Head of caudate nucleus (tissue), 42 donors: ENCODE data around the gene RANBP3L.
"Not testable (repeated sequence)": the region's sequence is repeated elsewhere in the genome, so short reads cannot be mapped to it uniquely, and the experiment has no call there.

Experiments
- DNase-seq, 42 donors: peaks; one replicate each; pipeline versions ENCODE4 v3.0.0 to v3.0.0-alpha.2; 2020 to 2021; ENCODE audit warnings: mixed read lengths in 7 of 42
- intact Hi-C: fragments of 100-400 bp; cut with DNase I; formaldehyde crosslinking; loops from one replicate; pipeline ENCODE4 v1.15.0; 2022

RANBP3L gene, protein sequence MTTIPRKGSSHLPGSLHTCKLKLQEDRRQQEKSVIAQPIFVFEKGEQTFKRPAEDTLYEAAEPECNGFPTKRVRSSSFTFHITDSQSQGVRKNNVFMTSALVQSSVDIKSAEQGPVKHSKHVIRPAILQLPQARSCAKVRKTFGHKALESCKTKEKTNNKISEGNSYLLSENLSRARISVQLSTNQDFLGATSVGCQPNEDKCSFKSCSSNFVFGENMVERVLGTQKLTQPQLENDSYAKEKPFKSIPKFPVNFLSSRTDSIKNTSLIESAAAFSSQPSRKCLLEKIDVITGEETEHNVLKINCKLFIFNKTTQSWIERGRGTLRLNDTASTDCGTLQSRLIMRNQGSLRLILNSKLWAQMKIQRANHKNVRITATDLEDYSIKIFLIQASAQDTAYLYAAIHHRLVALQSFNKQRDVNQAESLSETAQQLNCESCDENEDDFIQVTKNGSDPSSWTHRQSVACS

DNA sequence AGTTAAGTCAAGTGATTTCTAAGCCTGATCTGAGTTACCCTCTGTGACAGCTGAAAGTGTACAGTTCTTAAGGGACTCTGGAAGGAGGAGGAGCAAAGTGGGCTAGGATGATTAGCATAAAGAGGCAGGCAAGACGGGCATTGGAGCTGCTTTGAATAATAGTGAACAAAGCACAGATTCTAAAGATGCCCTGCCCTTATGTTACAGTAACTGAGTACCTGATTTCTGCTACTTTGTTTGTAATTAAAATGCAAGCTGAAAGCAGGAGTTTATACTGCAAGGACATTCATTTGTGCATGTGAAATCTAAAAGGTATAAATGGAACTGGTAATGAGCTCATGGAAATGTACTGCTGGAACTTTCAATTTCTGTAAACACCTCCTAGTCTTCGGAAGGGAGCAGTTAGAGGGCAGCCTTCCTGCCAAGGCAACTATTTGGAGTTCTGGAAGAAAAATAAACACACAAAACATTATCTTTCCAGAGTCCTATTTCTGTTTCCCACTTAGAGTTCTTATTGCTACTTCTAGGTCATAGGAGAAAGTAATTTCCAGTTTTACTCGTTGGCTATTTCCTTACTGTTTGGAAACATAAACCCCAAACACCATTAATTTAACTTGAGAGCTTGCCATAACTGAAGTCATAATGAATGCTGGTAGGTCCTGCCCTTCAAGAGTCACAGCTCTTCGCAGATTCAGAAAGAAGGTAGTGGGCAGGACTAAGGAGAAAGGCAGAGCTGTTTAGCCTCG, at the start of gene RANBP3L:
Gene RANBP3L, minus strand, starts transcription at position 45 of the 746 bp plus-strand sequence. CDS start 486 bp downstream, outside the sequence.
- intact Hi-C loops, result loop anchor here (10.0 kb wide), 1 partner anchor 57 kb away; the partner anchor contains the start of gene NADK2

DNA sequence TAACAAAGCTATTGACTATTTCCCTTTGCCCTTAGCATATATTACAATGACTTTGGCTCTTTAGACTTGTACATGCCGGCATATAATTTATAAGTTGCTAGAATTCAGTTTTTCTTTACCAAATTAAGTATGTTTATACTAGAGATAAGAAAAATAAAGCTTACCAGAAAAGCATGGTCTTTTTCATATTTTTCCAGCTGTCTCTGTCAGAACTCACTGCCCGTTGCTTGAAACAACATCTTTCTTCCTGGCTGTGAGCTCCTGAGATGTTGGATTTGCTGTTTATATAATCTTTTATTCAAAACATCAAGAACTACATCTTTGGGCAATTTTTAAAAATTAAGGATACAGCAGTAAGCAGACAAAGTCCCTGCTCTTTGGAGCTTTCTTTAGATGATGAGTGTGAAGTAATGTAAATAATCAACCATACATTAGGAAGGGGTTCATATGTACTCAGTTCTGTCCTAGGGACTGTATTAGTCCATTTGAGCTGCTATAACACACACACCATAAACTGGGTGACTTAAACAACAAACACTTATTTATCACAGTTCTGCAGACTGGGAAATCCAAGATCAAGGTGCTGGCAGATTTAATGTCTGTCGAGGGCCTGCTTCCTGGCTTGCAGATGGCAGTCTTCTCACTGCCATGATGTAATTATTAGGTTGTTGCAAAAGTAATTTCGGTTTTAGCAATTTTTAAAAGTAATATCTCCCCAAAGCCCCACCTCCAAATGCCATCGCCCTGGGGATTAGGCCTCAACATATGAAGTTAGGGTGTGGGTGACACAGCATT, 45.4 kb upstream of the RANBP3L start:
- no peak for DNase-seq
- intact Hi-C loops, result no loop called here

More for the DNA sequence above, at the start of gene RANBP3L:
- peak in 4 of 42 donors; percentile 8 to 32 (median 28) for DNase-seq

DNA sequence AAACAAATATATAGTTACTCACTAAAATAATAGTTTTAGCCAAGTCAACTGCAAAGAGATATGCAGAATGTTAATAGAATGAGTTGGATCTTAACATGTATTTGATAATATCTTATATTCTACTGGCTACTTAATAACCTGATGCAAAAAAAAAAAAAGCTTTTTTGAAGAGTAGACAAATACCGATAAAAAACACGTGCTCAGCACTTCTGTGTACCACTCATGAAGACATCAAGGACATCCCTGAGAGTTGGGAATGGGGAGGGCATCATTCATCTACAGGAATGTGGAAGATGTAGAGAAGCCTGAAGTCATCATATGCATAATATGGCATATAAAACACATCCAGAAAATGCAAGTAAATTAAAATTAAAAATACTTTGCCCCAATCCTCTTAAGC, 43.2 kb upstream of the RANBP3L start:
- no peak for DNase-seq
- intact Hi-C loops, result no loop called here

DNA sequence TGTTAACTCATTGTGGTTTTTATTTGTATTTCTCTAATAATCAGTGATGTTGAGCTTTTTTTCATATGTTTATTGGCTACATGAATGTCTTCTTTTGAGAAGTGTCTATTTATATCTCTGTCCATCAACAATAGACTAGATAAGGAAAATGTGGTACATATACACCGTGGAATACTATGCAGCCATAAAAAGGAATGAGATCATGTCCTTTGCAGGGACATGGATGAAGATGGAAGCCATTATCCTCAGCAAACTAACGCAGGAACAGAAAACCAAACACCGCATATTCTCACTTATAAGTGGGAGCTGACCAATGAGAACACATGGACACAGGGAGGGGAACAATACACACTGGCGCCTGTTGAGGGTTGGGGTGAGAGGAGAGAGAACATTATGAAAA, 40.0 kb upstream of the RANBP3L start:
- intact Hi-C loops, DNase-seq: not testable (repeated sequence)

DNA sequence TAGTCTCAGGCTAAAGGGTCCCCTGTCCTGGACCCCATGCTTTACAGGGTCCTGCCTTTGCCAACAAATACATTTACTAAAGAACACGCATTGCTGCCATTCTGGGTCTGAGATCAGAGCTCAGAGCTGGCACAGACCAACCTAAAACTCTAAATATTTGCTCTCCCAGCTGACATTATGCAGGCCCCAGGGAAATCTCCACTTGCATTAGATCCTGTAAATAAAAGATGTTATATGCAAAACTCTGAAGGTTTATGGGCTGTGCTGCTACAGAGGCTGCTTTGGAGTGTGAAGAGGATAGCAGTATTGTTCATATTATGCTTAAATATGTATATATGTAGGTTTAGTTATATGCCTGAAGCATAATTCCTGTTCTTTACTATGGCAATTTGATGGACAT, 35.9 kb upstream of the RANBP3L start:
- intact Hi-C loops, result no loop called here
- no peak for DNase-seq

DNA sequence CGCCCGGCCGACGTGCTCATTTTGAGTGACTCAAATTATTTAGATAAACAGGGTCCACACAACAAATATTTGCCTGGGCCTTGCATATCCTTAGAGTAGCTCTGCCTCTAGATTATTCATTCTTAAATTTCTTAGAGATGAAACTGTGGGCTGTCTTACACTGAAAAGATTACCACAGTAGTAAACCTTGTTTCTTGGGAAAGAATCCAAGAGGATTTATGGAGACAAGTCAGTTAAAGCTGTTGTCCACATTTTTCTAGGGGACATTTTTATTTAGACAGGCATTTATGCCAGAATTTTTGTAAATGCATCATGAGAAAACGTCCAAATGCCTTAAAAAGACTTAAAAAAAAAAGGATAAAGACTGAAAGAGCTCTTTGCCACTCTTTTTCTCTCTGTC, 32.6 kb upstream of the RANBP3L start:
- no peak for DNase-seq
- intact Hi-C loops, result no loop called here

DNA sequence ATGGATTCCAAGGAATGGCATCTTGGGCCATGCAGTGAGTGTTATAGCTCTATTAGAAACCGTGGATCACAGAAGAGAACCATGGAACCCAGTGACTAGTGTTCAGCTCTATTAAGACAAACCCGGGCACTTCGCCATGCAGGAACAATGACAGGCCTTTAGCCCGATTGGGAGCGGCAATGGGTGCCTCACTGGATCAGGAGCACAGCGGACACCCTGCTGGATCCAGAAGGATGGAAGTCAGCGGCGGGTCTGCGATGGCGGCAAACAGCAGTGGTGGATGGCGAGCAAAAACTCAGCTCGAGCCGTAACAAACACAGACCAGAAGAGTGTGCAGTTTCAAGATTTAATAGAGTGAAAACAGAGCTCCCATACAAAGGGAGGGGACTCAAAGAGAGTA, 31.0 kb upstream of the RANBP3L start:
- DNase-seq, intact Hi-C loops: not testable (repeated sequence)

DNA sequence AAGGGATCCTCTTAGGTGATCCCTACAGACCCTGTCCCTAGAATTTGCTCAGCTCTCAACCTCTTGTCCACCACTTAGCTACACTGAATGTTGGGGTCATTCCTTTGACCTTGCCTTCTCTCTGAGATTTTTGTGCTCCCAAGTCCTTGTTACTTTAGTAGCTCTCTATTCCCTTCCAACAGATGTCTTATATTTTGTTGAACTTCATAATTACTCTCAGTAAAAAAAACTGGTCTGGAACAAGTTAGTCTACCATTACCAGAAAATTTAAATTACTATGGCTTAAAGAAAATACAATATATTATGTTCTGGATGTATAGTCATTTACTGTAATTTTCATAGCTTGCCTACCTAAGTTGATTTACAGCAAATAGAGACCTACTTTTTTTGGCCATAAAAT, 23.5 kb upstream of the RANBP3L start:
- intact Hi-C loops, result no loop called here
- DNase-seq, result no peak

DNA sequence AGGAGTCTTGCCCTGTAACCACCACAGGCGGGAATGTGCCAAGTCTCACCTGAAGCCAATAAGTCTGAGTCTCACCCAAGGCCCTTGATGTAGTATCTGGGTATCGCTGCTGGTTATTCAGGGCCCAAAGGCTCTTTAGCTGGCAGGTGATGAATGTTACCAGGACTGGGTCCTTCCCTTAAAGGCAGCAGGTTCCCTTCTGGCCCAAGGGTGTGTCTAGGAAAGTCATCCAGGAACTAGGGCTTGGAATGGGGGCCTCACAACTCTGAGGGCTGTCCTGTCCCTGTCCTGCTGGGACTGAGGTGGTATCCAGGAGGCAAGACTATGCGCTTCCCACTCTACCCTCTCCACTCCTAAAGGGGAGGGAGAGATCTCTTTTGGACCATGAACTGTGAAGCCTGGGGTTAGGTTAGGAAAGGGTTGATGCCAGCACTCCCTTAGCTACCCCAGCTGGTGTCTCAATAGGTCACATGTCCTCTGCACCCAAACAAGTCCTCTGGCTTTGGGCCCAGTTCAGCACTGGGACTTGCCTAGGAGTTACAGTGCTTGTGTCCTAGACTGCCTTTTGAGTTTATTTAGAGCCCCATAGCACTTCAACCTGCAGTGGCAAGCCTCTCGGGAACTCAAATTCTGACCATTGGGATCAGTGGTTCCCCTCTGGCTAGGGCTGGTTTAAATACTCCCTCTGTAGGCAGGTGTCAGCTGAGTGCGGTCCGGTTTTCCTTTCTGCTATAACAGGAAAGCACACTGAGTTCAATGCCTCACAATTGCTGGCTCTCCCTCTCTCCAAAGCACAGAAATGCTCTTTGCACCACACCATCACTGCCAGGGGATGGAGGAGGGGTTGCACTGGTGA, 22.5 kb upstream of the RANBP3L start:
- DNase-seq, result peak in 10 of 42 donors; percentile 3 to 48 (median 17)
- intact Hi-C loops, result no loop called here

DNA sequence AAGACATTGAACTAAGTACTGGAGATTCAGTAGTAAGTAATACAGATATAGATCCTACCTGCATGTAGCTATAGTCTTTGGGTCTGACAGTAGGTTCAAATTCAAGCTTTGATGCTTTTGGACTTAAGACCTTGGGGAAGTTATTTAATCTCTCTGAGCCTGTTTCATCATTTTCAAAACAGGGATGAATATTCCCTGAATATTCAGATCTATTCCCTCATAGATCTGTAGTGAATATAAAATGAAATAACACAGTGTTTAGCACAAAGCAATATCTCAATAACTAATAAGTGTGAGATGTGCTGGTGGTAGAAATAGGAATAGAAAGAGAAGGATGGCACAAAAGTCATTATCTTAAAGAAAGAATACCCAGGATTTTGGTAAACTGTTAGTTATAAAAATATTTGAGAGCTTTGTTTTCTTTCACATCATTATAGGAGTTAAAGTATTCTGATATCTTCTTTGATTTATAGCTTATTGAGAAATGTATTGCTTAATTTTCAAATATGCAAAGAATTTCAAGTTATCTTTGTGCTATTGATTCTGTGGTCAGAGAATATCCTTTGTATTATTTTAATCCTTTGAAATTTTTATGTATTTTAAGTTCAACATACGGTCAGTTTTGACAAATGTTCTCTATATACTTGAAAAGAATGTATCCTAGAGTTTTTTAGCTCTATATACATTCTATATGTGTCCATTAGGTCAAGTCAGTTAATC, 11.4 kb upstream of the RANBP3L start:
- intact Hi-C loops, result no loop called here
- DNase-seq, result no peak

DNA sequence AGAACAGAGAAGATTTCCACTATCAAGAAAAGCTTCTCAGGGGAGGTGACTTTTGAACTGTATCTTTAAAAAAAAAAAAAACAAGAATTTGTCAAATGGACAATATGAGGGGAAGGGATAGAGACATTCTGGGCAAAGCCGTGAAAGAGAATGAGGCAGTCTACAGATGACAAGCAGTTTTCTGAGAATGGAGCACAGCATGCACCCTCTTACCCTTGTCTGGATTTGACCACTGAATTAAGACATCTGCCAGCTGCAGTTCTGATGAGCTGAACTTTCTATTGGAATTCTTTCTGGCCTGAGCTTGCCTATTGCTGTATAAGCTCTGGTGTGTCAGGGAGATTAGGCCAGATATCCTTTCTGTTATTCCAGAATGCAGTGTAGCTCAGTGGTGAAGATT, 10.3 kb upstream of the RANBP3L start:
- intact Hi-C loops, result no loop called here
- DNase-seq, result no peak

DNA sequence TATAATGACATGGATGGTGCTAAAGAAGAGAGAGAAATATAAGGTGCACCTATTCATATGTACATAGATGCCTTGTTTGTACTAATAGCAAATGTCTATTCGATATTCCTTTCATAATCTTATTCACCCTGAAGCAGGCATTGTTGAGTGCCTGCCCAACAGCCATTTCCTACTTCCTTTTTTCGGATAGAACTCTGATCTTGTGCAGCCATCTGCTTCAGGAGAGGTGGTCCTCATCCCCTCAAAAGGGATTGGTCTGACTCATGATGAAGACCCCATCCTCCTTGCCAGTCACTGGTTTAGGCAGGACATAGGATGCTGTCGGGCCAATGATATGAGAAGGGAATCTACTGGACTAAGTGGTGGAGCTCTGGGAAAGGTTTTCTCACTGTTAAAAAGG, 8.4 kb upstream of the RANBP3L start:
- intact Hi-C loops, result no loop called here
- DNase-seq, result no peak

DNA sequence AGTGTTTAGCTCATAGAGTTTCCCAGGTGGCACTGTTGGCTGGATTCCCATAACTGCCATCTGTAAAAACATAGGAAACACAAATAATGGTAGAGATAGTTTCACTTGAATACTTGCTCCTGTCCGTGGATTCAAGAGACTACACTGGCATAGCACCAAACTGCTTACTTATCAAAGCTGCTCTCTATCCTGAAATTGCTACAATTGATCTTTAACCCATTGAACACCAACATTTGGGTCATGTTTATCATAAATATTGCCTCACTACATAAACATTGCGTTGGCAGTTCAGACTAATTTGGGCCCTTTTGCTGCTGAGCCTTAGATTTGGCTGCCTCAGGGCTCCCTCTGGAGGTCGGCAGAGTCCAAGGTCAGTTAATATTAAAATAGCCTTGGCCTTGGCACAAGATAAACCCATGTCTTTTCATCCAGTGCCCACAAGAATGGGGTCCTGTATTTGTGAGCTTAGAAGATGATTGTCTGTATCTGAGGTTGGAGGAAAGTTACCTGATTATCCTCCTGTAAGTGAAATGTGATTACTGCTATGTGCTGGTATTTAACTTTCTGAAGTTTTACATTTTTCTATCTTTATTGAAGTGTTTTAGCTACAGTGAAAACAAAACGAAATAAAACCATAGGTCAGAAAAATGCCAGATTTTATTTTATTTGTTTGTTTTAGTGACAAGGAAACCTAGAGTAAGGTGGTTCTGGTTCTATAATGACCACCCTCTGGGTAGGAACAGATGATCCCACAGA, 4.0 kb upstream of the RANBP3L start:
- intact Hi-C loops, result loop anchor here (10.0 kb wide), 1 partner anchor 61 kb away; the partner anchor contains the start of gene NADK2
- DNase-seq, result peak in 41 of 42 donors; percentile 21 to 81 (median 56)

DNA sequence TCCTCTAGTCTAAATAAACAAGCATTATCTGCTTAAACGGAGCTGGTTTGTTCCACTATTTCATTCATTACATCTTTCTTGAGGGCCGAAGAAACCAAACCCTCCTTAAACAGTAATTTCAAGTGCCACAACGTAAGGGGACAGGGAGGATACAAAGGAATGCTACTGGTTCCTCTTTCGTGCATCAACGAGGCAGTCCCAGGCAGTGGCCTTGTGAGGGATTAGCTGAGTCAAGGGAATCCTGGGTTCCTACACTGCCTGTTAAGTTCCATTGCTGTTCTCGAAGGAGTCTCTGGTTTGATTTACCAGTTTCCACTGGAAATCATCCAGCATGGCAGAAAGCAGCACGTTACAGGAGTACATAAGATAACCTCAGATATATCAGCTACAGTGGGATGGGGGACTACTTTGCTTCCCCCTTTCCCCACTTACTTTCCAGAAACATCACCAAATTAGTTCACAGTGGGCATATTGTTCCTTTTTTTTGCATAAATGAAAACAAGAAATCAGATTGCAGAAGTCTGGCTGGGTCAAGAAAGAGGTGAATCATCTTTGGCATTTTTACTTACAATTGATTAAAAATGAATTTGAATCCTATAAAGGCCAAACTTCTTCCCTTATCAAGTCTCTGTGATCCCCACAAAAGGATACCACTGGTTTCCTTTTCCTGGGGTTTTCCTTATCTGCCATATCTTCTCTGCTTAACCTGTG, 2.5 kb upstream of the RANBP3L start:
- no peak for DNase-seq
- intact Hi-C loops, result loop anchor here (10.0 kb wide), 1 partner anchor 59 kb away; the partner anchor contains the start of gene NADK2

DNA sequence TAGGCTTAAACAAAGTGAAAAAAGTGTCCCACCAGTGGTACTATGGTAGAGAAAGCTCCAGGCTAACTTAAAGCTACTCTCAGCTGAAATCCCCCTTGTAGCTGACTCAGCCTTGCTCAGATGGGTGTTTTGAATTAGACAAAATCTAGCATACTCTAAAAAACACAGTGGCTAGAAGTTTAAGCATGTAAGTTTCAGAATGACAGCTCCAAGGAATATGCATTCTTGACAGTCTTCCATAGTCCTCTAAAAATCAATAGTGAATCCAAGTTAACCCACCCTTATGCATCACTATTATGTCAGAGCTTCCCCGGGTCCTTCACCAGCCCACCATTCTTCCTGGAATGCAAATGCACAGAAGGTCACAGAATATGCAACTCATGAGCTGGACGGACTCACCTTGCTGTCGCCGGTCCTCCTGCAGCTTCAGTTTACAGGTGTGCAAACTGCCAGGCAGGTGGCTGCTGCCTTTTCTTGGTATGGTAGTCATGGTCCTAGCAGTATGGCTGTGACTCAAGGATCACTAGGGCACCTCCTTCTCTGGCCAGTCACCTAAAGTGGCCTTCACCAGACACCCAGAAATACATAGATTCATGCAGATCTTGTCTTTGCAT, 668 bp downstream of the RANBP3L start:
- intact Hi-C loops, result loop anchor here (10.0 kb wide), 1 partner anchor 56 kb away; the partner anchor contains the start of gene NADK2
- DNase-seq, result no peak
